Tibial nerve (tissue), 4 donors: ENCODE measurements around the gene AZIN2. TPM values are rescaled to one million over a fixed set of nuclear protein-coding genes. Genes with fewer than 3 reads are reported as not detected.

ENCODE experiments used
- DNase-seq, 2 donors: peaks; one replicate each; pipeline ENCODE4 v3.0.0-alpha.2; 2019; ENCODE audit warnings: low spot score in 2 of 2
- H3K27ac ChIP-seq, 4 donors: fragments of 200-600 bp; sonication (generic) in 3 of 4; one replicate each; pipeline ENCODE4 v1.5.1; 2017 to 2019; ENCODE audit warnings: mild to moderate bottlenecking in 1 of 4
- H3K27me3 ChIP-seq, 2 donors: fragments of 200-600 bp; sonication (generic) in 1 of 2; one replicate each; pipeline versions ENCODE4 v1.5.1 to v1.6.0; 2017 to 2019
- H3K36me3 ChIP-seq, 3 donors: fragments of 200-600 bp; sonication (generic); one replicate each; pipeline ENCODE4 v1.5.1; 2018 to 2019
- H3K4me1 ChIP-seq, 4 donors: fragments of 200-600 bp; sonication (generic) in 3 of 4; one replicate each; pipeline ENCODE4 v1.5.1; 2017 to 2019
- H3K4me3 ChIP-seq, 4 donors: fragments of 200-600 bp; sonication (generic) in 3 of 4; one replicate each; pipeline ENCODE4 v1.5.1; 2017 to 2019; ENCODE audit warnings: mild to moderate bottlenecking in 1 of 4, moderate library complexity in 1 of 4
- H3K9me3 ChIP-seq, 4 donors: fragments of 200-600 bp; sonication (generic) in 3 of 4; one replicate each; pipeline ENCODE4 v1.5.1; 2017 to 2019
- CTCF ChIP-seq, 5 experiments: fragments of 200-600 bp in 3 of 5; fragments of 450-650 bp in 2 of 5; sonication (generic) in 3 of 5; IDR thresholded peaks; one replicate each; pipeline ENCODE4 v1.5.1; 2016 to 2019; ENCODE audit warnings: antibody characterized with exemption in 5 of 5, mild to moderate bottlenecking in 3 of 5, moderate library complexity in 2 of 5
- EP300 ChIP-seq, 2 donors: sonication (generic); formaldehyde crosslinking; IDR thresholded peaks; one replicate each; pipeline ENCODE4 v1.6.1; 2017; ENCODE audit warnings: antibody characterized with exemption in 2 of 2, mild to moderate bottlenecking in 1 of 2
- POLR2A ChIP-seq, 2 donors: fragments of 450-650 bp; IDR thresholded peaks; one replicate each; pipeline ENCODE4 v1.6.1; 2017; ENCODE audit warnings: antibody characterized with exemption in 2 of 2, mild to moderate bottlenecking in 2 of 2, moderate library complexity in 2 of 2
- WGBS, 2 donors: methylation state at CpG; one replicate each; pipeline ENCODE4 v1.1.5; 2018; 5-methylcytosine and 5-hydroxymethylcytosine counted together
- total RNA-seq, 4 donors: library from RNA; depleted of rRNA; stranded (reverse); fragments of >200 nt; gene quantifications; one replicate each; pipeline ENCODE4 v1.1.0, GENCODE V29; 2016

Gene AZIN2
- total RNA-seq, 4 donors from 2014 or later = 3.3 to 8.6 (median 6.3) TPM

GRCh38 chr1:33036526-33037503, 44.1 kb upstream of the AZIN2 start, which contains the start of gene AK2:
TSS of gene AK2 (minus strand) at chr1:33036883. CDS start at chr1:33036828, 55 bp downstream.
- TF ChIP-seq CTCF (IDR thresholded peaks at IDR 0.05) (no peak), EP300 (IDR thresholded peaks at IDR 0.05) (peak in 1 of 2 donors; percentile 81), POLR2A (IDR thresholded peaks at IDR 0.05) (peak in 1 of 2 donors; percentile 60)
- H3K27me3 ChIP-seq = no peaks in the 10 kb centered on the region
- H3K36me3 ChIP-seq = peaks cover 0 to 4% (median 0%) of the 10 kb centered on the region in 3 donors
- H3K27ac ChIP-seq = peak within 1 kb of the TSS; percentile 70 to 83 (median 79)
- peak; percentile 91 to 94 for DNase-seq
- no peaks in the 10 kb centered on the region for H3K9me3 ChIP-seq
- H3K4me3 ChIP-seq = peak within 1 kb of the TSS; percentile 75 to 94 (median 86)
- peaks cover 0 to 43% (median 7%) of the 10 kb centered on the region in 4 donors for H3K4me1 ChIP-seq
- 6% methylated on average over 45 to 54 of the region's 59 CpGs for WGBS, 2 donors

GRCh38 chr1:33039840-33040239, 41.1 kb upstream of the AZIN2 start:
- H3K36me3 ChIP-seq = no peaks in the 10 kb centered on the region
- TF ChIP-seq POLR2A (IDR thresholded peaks at IDR 0.05) (no peak), CTCF (IDR thresholded peaks at IDR 0.05) (no peak), EP300 (IDR thresholded peaks at IDR 0.05) (no peak)
- H3K4me1 ChIP-seq = peaks cover 0 to 20% (median 5%) of the 10 kb centered on the region in 4 donors
- no peaks in the 10 kb centered on the region for H3K27me3 ChIP-seq
- WGBS, 2 donors = 58 to 61% methylated on average over 8 of the region's 8 CpGs
- no peak overlapping the region for H3K27ac ChIP-seq
- no peaks in the 10 kb centered on the region for H3K9me3 ChIP-seq
- no peak overlapping the region for H3K4me3 ChIP-seq
- no peak for DNase-seq

- TF ChIP-seq CTCF (IDR thresholded peaks at IDR 0.05) = no peak
- no peak overlapping the region for H3K27ac ChIP-seq
- WGBS, 2 donors = 85 to 92% methylated on average over 1 of the region's 1 CpG
- no peaks in the 10 kb centered on the region for H3K9me3 ChIP-seq
- no peak for DNase-seq
- H3K36me3 ChIP-seq = no peaks in the 10 kb centered on the region
- H3K4me1 ChIP-seq = peaks cover 0 to 12% (median 0%) of the 10 kb centered on the region in 4 donors
- no peaks in the 10 kb centered on the region for H3K27me3 ChIP-seq
- H3K4me3 ChIP-seq = no peak overlapping the region
These were observed 39.9 kb upstream of the AZIN2 start for GRCh38 chr1:33041026-33041425.

GRCh38 chr1:33042831-33043230, 38.1 kb upstream of the AZIN2 start:
- Histone ChIP-seq H3K9me3 (no peaks in the 10 kb centered on the region), H3K27ac (no peak overlapping the region), H3K36me3 (no peaks in the 10 kb centered on the region), H3K4me1 (peaks cover 0 to 4% (median 0%) of the 10 kb centered on the region in 4 donors), H3K4me3 (no peak overlapping the region), H3K27me3 (no peaks in the 10 kb centered on the region)
- no peak for DNase-seq
- TF ChIP-seq CTCF (IDR thresholded peaks at IDR 0.05) (no peak), EP300 (IDR thresholded peaks at IDR 0.05) (no peak), POLR2A (IDR thresholded peaks at IDR 0.05) (no peak)
- 88 to 100% methylated on average over 1 of the region's 1 CpG for WGBS, 2 donors
